Stimulated activated CD8-positive, alpha-beta memory T cell treated with anti-CD3 and anti-CD28 coated beads, Interleukin-4, amount 100 ng/mL, for 24 hours (primary cell): ENCODE data around the gene RCOR3.

Experiments used
- DNase-seq: peaks from one replicate; pipeline ENCODE4 v3.0.0-alpha.2; 2020; ENCODE audit warnings: low read depth

Gene RCOR3

DNA sequence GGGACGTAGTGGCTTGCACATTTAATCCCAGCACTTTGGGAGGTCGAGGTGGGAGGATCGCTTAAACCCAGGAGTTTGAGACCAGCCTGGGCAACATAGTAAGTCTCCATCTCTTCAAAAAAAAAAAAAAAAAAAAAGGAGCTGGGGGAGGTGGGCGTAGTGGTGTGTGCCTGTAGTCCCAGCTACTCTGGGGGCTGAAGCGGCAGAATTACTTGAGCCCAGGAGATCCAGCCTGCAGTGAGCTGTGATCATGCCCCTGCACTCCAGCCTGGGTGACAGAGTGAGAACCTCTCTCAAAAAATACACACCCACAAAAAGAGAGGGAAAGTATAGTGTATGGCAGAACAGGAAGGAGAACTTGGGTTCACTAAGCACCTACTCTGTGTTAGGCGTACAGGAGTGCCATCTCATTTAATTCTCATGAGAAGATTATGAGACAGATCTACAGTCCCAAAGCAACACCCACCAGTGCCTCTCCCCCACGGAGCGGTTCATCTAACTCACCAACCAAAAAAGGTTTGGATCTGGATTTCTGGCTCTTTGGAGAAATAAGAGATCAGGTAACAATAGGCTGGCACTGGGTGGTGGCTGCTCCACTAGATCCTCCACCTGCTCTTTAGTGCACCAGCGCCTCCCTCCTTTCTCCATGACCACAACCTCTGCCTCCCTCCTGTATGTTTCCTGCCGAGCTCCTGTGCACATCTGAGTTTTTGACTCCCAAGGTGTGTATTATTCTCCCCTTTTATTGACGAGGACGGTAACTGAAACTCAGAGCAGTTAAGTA, 66.0 kb downstream of the RCOR3 start:
- DNase-seq = no peak

DNA sequence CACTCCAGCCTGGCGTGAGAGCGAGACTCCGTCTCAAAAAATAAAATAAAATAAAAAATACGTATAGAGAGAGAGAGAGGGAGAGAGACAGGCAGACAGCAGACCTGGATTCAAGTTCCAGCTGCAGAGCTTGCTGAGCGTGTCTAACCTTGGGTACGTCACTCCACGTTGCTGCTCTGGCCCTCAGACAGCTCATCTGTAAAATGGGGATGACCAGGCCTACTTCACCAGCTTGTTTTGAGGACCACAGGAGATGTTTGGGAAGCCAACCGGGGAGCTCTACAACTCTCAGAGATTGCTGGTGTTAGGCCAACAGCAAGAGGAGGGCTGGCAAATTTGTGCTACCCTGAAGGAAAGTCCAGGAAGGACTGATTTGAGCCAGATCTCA, 67.0 kb downstream of the RCOR3 start:
- no peak for DNase-seq

GRCh38 chr1:211326528-211327345, 67.6 kb downstream of the RCOR3 start, which contains the start of gene TRAF5:
Gene TRAF5 (plus strand): TSS chr1:211326833. CDS start chr1:211353240, 26,407 bp downstream.
- no peak for DNase-seq

DNA sequence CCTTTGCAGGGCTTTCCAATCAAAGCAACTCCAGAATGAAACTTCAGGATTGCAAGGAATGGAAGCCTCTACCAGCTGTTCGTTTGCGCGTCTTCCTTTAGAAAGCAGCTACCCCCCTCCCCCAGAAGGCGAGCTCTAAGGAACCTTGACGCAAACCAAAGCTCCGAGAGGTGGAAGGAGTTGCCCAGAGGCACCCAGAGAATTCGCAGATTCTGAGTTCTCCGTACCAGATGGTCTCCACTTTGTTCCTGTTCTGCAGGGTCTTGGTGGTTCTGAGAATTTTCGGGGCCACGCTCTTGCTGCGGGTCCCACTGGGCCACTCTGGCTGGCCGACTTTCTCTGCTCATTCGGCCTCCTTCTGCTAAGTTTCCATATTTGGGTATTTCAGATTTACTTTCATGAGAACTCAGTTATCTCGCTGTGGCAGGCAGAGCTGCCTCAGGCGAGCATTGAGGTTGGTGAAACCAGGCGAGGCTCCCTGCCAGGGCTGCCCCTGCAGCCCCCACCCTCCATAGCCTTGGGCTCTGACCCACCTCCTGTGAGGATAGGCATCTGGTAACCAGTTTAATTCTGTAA, 68.3 kb downstream of the RCOR3 start:
- DNase-seq = no peak

DNA sequence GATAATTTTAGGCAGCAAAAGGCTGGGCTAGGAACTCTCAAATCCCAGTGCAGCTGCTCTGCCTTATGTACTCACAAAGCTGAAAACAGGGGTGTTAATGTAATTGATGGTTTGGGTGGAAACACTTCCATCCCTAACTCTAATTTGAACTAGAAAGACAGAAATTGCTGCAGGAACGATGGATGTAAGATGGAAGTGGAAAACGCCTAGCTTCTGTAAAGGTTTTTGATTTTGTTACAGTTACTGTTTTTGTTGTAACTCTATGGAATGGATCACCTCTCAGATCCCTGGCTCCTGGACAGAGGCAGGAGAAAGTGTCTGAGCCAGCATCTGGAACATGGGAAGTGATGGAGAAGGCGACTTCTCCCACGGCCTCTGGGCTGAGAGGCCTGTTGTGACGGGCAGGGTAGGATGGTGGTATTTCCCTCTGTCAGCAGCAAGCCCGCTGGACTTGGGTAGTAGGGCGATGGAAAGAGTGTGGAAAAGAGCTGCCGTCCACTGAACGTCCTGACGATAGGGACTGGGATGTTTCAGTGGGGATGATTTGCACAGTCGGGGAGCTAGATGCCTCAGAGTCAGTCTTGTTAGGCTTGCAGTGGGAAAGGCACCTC, 69.0 kb downstream of the RCOR3 start:
- no peak for DNase-seq

DNA sequence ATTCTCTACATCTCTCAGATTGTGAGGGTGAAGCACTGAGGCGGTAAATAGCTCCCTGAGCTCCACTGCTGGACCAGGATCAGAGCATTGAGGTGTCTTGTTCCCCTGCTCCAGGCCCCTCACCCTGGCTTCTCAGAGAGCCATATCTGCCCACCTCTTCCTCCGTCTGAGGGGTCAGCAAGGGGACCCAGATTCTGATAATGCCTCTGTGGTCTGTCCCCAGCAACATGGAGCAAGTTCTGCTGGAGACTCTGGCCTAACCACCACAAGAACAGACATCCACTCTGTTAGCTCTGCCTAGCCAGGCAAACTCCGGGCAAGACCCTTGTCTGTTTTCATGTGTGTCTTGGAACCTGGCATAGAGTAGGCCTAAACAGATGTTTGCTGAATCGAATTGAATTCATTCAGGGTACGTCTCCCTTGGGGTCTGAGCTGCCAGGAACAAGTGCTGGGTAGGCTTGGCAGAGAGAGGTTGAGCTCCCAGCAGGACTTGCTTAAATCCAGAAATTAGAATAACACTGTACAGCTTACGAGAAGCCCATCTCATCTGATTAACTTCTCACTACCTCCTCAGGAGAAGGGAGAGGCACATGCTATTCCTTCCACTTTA, 69.8 kb downstream of the RCOR3 start:
- DNase-seq = no peak

DNA sequence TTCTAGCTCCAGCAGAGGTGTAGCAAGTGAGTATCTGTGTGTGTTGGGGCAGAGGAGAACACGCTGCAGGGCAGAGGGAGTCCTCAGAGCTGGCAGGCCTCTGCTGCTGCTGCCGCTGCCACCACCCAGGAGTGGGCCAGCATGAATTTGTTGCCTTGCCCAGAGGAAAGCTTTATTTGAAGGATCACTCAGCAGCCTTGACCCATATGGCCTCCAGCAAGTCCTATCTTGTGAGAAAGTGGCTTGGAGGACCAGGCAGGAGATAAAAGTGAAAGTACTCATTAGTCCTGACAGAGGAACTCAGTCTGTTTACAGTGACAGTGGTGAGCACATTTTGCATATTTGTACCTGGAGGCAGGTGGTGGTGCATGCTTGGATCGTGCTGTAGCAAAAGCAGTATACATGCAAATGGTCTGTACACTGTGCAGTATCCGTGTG, 70.6 kb downstream of the RCOR3 start:
- DNase-seq = no peak

DNA sequence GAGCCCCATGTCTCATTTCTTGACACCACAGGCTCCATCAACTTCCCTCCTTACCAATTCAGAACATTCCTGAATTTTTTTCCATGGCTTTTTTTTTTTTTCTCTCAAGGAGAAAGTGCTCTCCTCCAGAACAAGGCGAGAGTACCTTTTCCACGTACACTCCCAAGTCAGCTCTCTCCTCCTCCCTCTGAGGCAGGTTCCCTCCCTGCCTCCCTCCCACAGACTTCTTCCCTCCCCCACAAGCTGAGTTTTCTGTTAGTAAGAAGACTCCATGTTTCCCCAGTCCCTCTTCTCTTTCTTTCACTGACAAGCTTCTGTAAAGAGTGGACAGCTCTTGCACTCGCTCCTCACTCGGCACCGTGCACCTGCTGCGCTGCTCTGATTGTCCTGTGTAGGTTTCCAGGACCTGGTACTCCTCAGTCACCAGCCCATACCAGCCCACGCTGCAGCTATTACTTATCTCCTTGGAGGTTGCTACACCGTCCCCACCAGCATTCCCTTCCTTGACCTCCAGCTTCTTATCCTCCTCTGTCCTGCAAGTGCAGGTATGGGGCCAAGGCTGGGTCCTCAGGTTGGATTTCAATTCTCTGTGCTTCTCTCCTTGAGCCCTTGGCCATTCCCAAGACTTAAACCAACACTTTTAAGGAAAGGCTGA, 71.2 kb downstream of the RCOR3 start:
- DNase-seq = no peak

- DNase-seq = no peak
Measured at GRCh38 chr1:211331011-211331709, 72.0 kb downstream of the RCOR3 start.

DNA sequence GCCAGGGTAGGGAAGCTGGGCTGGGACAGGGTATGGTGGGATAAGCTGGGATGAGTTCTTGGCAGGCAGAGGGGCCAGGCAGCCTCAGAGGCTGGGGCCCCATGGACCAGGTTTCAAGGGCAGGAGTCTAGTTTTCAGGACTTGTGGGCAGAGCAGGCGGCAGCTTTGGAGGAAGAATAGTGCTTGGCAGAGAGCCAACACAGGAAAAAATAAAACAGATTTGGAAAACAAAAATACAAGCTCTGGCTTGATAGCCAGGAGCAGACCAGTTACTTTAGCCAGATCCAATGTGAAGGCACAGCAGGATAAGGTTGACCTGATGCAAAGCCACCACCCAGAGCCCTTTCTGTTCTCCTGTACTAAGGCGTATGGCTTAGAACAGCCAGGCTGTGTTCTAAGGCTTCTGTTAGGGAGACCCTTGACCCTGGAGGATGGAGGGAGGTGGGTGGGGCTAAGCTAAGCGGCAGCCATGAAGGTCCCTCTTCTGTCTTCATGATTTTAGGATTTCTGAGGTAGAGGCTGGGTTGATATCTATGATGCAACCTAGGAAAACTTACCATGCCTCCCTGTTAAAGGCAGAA, 73.0 kb downstream of the RCOR3 start:
- DNase-seq = no peak

GRCh38 chr1:211332830-211333229, 73.7 kb downstream of the RCOR3 start:
- no peak for DNase-seq

- no peak for DNase-seq
Measured at GRCh38 chr1:211333906-211334305, 74.7 kb downstream of the RCOR3 start.

DNA sequence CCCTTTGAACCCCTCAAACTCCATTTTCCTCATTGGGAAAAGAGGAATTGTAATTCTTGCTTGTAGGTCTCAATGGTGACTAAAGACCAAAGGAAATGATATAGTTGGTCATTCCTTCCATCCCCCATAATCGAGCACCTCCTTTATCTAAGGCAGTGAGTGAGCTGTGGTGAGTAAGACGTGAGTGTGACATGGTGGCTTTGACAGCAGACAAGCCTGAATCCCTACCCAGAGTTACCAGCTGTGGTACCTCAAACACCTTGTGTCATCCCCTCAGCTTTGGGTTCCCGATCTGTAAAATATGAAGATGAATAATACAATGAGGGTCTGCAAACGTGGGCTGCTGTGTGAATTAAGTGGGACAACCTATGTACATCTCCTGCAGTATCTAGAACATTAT, 75.8 kb downstream of the RCOR3 start:
- no peak for DNase-seq

DNA sequence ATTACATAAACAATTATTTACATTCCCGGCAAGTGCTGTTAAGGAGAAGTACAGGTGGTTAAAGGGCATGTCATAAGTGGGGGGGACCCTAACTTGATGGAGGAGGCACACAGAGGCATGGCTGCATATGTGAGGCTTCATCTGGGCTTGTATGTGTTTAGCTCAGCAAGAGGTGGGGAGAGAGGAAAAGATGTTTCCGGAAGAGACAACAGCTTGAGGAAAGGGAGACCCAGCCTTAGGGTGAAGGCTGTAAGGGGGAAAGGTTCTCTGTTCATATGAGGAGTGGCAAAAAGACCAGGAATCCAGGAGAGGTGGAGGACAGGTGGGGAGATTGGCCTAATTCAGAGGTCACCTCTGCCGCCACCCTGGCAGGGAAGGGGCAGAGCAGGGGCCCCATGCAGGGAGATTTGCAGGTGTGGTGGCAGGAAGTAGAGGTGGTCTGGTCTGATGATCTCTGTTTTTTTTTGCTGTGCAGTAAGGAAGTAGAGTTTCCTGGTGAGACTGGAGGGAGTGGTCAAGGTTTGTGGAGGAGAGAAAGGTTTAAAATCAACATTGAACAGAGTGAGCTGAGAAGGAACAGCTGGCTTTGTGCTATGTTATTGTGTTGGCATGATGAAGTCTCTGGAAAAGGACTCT, 76.5 kb downstream of the RCOR3 start:
- DNase-seq = no peak

DNA sequence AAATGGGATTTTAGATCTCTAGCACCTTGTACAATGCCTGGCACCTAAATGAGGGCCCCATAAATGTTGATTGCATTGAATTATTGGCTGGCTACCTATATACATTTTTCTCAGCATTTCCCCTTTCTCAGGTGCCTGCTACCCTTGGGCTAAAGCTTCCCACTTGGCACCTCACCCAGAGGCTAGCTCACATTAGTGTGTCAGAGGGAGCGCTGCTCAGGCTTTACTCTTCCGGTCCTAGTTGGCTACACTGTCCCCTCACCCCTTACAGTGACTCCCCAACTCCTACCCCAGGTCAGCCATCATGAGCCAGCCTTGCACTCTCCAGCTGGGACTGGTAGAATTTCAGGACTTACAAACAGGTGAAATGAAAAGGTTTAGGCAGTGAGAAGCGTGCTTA, 77.0 kb downstream of the RCOR3 start:
- no peak for DNase-seq

GRCh38 chr1:211336775-211337174, 77.6 kb downstream of the RCOR3 start:
- DNase-seq = no peak

DNA sequence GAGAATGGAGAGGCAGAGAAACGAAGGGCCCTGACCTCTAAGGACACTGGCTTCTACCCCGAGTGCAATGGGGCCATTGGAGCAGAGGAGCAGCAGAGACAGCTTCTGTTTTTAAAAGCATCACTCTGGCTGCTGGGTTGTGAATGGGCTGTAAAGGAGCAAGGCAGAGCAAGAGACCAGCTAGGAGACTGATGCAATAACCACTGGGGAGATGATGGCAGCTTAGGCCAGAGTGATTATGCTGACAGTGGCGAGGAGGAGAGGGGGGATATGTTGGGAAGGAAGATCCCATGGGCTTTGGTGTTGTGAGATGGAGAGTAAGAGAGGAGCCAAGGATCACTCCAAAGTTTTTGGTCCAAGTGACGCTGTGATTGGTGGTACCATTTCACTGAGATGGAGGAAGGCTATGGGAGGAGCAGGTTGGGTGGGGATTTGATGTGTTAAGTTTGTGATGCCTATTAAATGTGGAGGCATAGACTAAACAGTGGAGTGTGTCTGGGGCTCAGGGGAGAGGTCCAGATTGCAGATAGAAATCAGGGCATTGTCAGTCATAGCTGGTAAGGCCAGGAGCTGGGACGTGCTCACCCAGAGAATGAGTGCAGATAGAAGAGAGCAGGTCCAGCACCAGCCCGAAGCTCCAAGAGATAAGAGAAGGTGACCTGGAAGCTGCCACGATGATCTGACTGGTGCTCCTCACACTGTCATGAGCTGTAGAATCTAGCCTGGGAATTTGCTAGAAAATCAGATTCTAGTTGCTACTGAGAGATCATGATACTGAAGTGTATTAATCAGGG, 78.5 kb downstream of the RCOR3 start:
- no peak for DNase-seq

DNA sequence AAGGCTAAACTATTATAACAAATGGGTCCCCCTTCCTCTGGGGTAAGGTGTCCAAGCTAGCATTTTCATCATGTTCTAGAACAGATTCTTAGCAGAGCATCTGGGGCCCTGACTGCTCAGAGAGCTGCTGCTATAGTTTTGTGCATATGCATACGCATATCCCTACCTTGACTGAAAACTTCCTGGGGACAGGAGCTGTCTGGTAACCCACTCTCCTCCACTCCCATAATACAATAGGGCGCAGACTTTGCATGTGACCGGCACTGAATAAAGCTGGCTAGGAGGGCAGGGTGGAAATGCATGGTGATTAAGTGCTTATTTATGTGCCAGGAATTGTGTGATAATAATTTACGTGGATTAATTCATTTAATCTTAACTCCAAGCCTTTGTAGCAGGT, 79.1 kb downstream of the RCOR3 start:
- DNase-seq = no peak

- DNase-seq = no peak
Measured at GRCh38 chr1:211339631-211340041, 80.5 kb downstream of the RCOR3 start.
